Neural crest cell (in vitro differentiated cells): ENCODE measurements around the gene PRDM16. TPM values are rescaled to one million over a fixed set of nuclear protein-coding genes. Genes with fewer than 3 reads are reported as not detected.

Experiments used
- DNase-seq: peaks from one replicate; pipeline ENCODE4 v3.0.0; 2021; ENCODE audit warnings: low read depth, mixed read lengths, low spot score
- H3K27ac Mint-ChIP-seq: one replicate; pipeline ENCODE4 v1.8.0; 2021; ENCODE audit warnings: mild to moderate bottlenecking, mixed read lengths; ENCODE audit not compliant: unreplicated experiment
- H3K27me3 Mint-ChIP-seq: 2 replicates; pipeline ENCODE4 v1.8.0; 2021; ENCODE audit warnings: low read depth, mild to moderate bottlenecking, mixed read lengths
- H3K36me3 Mint-ChIP-seq: 2 replicates; pipeline ENCODE4 v1.8.0; 2021; ENCODE audit warnings: low read depth, mild to moderate bottlenecking, mixed read lengths
- H3K4me1 Mint-ChIP-seq: 2 replicates; pipeline ENCODE4 v1.8.0; 2021; ENCODE audit warnings: mixed read lengths
- H3K4me3 Mint-ChIP-seq: one replicate; pipeline ENCODE4 v1.8.0; 2021; ENCODE audit warnings: mild to moderate bottlenecking, mixed read lengths
- H3K9me3 Mint-ChIP-seq: 2 replicates; pipeline ENCODE4 v1.8.0; 2021; ENCODE audit warnings: mixed read lengths
- total RNA-seq: library from RNA; stranded (reverse); gene quantifications from 2 replicates; pipeline ENCODE4 v1.2.1, GENCODE V29; 2021
- TF ChIP-seq, protein P1 (sequence below): fragments of 200-600 bp; sonication (generic); conservative IDR thresholded peaks from 2 replicates; pipeline ENCODE4 v1.5.0; 2021; ENCODE audit warnings: antibody characterized with exemption, mild to moderate bottlenecking

PRDM16 gene
- total RNA-seq, 1 donor from 2014 or later = 11.7 TPM

DNA sequence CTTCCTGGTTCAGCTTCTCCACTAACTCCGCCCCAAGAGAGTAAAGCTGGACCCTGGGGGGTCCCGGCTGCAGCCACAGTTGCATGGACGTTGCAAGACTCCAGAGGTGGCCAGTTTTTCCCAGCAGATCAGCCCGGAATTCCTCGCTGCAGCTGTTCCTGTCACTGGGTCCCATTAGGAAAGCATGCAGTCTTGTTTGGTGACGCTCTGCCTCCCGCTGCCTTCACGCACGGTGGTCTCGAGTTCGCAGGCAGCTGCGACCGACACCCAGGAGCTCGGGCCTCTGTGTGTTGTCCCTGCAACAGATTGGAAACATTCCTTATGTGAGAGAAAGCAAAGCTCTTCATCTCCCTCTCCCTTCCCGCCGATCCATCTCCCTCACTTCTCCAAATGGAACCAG lies 162.8 kb downstream of the PRDM16 start:
- TF ChIP-seq, protein P1, sequence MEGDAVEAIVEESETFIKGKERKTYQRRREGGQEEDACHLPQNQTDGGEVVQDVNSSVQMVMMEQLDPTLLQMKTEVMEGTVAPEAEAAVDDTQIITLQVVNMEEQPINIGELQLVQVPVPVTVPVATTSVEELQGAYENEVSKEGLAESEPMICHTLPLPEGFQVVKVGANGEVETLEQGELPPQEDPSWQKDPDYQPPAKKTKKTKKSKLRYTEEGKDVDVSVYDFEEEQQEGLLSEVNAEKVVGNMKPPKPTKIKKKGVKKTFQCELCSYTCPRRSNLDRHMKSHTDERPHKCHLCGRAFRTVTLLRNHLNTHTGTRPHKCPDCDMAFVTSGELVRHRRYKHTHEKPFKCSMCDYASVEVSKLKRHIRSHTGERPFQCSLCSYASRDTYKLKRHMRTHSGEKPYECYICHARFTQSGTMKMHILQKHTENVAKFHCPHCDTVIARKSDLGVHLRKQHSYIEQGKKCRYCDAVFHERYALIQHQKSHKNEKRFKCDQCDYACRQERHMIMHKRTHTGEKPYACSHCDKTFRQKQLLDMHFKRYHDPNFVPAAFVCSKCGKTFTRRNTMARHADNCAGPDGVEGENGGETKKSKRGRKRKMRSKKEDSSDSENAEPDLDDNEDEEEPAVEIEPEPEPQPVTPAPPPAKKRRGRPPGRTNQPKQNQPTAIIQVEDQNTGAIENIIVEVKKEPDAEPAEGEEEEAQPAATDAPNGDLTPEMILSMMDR = no peak
- no peak for DNase-seq
- Mint-ChIP-seq H3K36me3 (no peaks in the 10 kb centered on the region), H3K27me3 (peaks cover 57% of the 10 kb centered on the region), H3K9me3 (no peaks in the 10 kb centered on the region), H3K27ac (no peak overlapping the region), H3K4me1 (peaks cover 23% of the 10 kb centered on the region), H3K4me3 (no peak overlapping the region)

DNA sequence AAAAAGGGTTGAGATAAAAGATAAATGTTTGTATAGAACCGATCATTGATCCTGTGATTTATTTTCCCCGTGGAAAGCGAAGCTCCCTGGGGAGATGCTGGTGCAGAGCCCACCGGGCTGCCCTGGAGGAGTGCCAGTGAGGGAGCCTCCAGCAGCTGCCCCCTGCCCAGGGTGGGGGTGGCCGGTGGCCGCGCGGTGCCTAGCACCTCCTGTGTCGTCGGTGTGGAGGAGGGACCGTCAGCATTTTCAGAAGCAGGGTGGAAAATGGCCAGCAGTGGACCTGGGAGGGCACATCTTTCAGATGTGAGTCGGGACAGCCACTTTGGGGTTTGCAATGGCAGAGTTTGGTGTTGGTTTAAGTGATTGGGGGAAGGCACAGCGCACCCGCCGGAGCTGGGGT lies 164.0 kb downstream of the PRDM16 start:
- no peak for DNase-seq
- Mint-ChIP-seq H3K36me3 (no peaks in the 10 kb centered on the region), H3K27me3 (peaks cover 51% of the 10 kb centered on the region), H3K9me3 (no peaks in the 10 kb centered on the region), H3K4me3 (no peak overlapping the region), H3K4me1 (peaks cover 11% of the 10 kb centered on the region), H3K27ac (no peak overlapping the region)
- TF ChIP-seq, protein P1 = no peak

DNA sequence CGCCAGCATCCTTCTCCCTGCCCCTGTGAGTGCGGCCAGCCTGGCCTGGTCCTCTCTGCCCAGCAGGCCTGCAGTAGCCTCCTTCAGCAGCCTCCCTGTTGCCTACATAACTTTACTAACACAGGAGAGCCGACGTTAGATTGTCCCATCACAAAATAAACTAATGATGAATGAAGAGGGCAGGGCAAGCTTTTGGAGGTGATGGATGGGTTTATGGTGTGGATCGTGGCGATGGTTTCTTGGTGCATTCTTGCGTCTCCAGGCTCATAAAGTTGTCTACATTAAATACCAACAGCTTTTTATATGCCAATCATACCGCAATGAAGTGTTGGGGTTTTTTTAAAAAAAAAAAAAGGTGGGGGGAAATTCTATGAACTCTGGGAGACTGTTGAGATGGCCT lies 164.5 kb downstream of the PRDM16 start:
- Mint-ChIP-seq H3K27me3 (peaks cover 47% of the 10 kb centered on the region), H3K9me3 (no peaks in the 10 kb centered on the region), H3K36me3 (no peaks in the 10 kb centered on the region), H3K27ac (peak overlapping the region; percentile 27), H3K4me1 (peaks cover 10% of the 10 kb centered on the region), H3K4me3 (no peak overlapping the region)
- TF ChIP-seq, protein P1 = no peak
- no peak for DNase-seq

- H3K27me3 Mint-ChIP-seq = peaks cover 42% of the 10 kb centered on the region
- no peaks in the 10 kb centered on the region for H3K36me3 Mint-ChIP-seq
- no peak overlapping the region for H3K4me3 Mint-ChIP-seq
- TF ChIP-seq, protein P1 = no peak
- DNase-seq = no peak
- H3K9me3 Mint-ChIP-seq = no peaks in the 10 kb centered on the region
- peaks cover 2% of the 10 kb centered on the region for H3K4me1 Mint-ChIP-seq
- no peak overlapping the region for H3K27ac Mint-ChIP-seq
These were observed 165.3 kb downstream of the PRDM16 start for GRCh38 chr1:3234281-3234680.

DNA sequence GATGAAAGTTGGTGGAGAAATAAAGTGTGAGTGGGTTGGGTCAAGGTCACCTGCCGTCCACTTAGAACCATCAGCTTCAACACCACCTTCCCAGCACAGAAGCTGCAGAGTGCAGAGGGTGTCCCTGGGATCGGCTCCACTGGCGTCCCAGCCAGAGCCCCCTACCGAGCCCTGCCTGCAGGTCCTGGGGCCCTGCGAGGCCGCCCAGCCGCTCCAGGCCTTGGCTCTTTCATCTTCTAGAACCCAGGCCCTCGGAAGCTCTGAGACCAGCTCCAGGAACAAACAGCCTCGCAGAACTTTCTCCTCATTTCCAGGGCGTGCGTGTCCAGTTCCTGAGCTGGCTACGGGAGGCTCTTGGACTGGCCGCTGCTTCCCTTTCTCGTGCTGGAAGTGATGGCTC lies 166.0 kb downstream of the PRDM16 start:
- Mint-ChIP-seq H3K4me3 (no peak overlapping the region), H3K36me3 (no peaks in the 10 kb centered on the region), H3K4me1 (no peaks in the 10 kb centered on the region), H3K27me3 (peaks cover 40% of the 10 kb centered on the region), H3K9me3 (no peaks in the 10 kb centered on the region), H3K27ac (no peak overlapping the region)
- TF ChIP-seq, protein P1 = no peak
- DNase-seq = no peak

GRCh38 chr1:3235496-3235895 lies 166.5 kb downstream of the PRDM16 start:
- DNase-seq = no peak
- Mint-ChIP-seq H3K4me1 (no peaks in the 10 kb centered on the region), H3K36me3 (no peaks in the 10 kb centered on the region), H3K4me3 (no peak overlapping the region), H3K27me3 (peaks cover 41% of the 10 kb centered on the region), H3K9me3 (no peaks in the 10 kb centered on the region), H3K27ac (no peak overlapping the region)
- TF ChIP-seq, protein P1 = no peak
